ENCODE data around the gene CREM.

Gene CREM

GRCh38 chr10:35083242-35083641 is 43.4 kb upstream of the CREM start:
- Histone ChIP-seq H3K4me3 (replicated peaks; ENCODE audit: insufficient read depth, low read length) (no peak overlapping the region), H3K27me3 (ENCODE audit: insufficient read depth, poor library complexity, severe bottlenecking) (no peaks in the 10 kb centered on the region), H3K27ac (replicated peaks) (no peak overlapping the region)
- no peak for TF ChIP-seq POLR2AphosphoS5 (IDR thresholded peaks at IDR 0.05; ENCODE audit: low read depth)
- no peak for TF ChIP-seq GABPA (IDR thresholded peaks at IDR 0.05; ENCODE audit: low read depth)
- no peak for TF ChIP-seq SPI1 (IDR thresholded peaks at IDR 0.05; ENCODE audit: borderline replicate concordance, low read depth)
- TF ChIP-seq CTCF (IDR thresholded peaks at IDR 0.05; ENCODE audit: insufficient read depth, low read length), result no peak
- TF ChIP-seq, protein P1, sequence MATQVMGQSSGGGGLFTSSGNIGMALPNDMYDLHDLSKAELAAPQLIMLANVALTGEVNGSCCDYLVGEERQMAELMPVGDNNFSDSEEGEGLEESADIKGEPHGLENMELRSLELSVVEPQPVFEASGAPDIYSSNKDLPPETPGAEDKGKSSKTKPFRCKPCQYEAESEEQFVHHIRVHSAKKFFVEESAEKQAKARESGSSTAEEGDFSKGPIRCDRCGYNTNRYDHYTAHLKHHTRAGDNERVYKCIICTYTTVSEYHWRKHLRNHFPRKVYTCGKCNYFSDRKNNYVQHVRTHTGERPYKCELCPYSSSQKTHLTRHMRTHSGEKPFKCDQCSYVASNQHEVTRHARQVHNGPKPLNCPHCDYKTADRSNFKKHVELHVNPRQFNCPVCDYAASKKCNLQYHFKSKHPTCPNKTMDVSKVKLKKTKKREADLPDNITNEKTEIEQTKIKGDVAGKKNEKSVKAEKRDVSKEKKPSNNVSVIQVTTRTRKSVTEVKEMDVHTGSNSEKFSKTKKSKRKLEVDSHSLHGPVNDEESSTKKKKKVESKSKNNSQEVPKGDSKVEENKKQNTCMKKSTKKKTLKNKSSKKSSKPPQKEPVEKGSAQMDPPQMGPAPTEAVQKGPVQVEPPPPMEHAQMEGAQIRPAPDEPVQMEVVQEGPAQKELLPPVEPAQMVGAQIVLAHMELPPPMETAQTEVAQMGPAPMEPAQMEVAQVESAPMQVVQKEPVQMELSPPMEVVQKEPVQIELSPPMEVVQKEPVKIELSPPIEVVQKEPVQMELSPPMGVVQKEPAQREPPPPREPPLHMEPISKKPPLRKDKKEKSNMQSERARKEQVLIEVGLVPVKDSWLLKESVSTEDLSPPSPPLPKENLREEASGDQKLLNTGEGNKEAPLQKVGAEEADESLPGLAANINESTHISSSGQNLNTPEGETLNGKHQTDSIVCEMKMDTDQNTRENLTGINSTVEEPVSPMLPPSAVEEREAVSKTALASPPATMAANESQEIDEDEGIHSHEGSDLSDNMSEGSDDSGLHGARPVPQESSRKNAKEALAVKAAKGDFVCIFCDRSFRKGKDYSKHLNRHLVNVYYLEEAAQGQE (IDR thresholded peaks at IDR 0.05; ENCODE audit: insufficient replicate concordance, low read depth), result no peak
- DNase-seq (ENCODE audit: low read depth in 1 of 2, low spot score in 1 of 2), result no peak

DNA sequence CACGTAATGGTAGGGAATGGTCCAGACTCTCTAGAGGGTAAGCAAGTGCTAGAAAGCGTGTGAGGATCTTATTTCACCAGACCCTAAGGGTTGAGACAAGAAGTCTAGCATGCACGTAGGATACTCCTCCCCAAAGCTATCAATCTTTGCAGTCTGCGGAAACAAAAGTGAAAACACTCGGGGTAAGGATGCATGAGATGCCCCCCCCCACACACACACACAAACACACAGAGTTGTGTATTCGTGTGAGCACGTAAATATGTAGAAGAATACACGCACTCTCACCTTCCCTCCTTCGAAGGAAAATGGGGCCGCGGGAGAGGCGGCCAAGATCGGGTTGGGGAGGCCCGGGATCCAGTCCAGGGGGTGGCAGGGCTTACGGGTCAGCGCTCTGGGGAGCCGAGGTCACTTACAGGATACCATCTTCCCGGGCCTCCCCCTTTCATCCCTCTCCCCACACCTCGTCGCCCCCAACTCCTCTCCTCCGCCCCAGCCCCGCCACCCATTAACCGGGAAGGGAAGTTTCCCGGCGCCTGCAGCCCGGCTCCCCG is 37.0 kb upstream of the CREM start:
- Histone ChIP-seq H3K4me3 (replicated peaks; ENCODE audit: insufficient read depth, low read length) (peak overlapping the region; percentile 97), H3K27ac (replicated peaks) (peak overlapping the region; percentile 98), H3K27me3 (ENCODE audit: insufficient read depth, poor library complexity, severe bottlenecking) (no peaks in the 10 kb centered on the region)
- TF ChIP-seq GABPA (IDR thresholded peaks at IDR 0.05; ENCODE audit: low read depth), result no peak
- no peak for TF ChIP-seq SPI1 (IDR thresholded peaks at IDR 0.05; ENCODE audit: borderline replicate concordance, low read depth)
- TF ChIP-seq, protein P1 (IDR thresholded peaks at IDR 0.05; ENCODE audit: insufficient replicate concordance, low read depth), result no peak
- no peak for TF ChIP-seq POLR2AphosphoS5 (IDR thresholded peaks at IDR 0.05; ENCODE audit: low read depth)
- no peak for TF ChIP-seq CTCF (IDR thresholded peaks at IDR 0.05; ENCODE audit: insufficient read depth, low read length)
- DNase-seq (ENCODE audit: low read depth in 1 of 2, low spot score in 1 of 2), result peak; percentile 1 to 11

DNA sequence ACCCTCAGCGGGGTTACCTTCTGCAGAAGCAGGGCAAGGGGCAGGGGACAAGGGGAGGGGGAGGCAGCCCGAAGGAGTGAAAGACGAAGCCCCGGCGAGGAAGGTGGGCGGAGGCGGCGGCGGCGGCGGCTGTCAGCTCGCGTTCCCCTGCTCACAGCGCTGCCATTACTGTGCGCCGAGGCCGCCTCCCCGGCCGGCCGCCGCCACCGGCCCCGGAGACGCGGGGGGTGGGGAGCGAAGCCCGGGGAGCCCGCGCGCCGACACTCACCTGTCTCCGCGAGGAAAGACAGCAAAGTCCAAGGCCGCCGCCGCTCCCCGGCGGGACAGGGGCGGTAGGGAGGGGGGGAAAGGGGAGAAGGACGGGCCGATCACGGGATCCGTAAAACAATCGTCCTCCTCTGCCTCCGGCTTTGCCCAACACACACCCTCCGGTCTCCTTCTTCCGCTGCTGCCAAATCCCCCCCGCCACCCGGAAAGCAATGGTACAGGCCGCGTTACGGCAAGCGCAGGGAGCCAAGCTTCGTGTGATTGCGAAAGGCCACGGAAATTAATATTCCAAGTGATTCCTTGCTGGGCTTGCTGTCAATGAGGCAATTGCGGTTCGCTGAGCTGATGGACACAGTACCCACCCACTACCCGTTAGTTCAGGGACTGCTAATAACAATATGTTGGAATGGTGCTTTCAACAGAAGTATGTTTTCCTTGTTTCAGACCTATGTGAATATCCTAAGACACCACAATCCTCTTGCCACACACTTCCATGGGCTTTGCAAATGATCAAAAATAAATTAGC is 36.3 kb upstream of the CREM start, which contains the start of gene CUL2:
Gene CUL2 (minus strand): TSS at position 180 of the 793 bp plus-strand sequence. CDS start 19,024 bp downstream, outside the sequence.
- TF ChIP-seq POLR2AphosphoS5 (IDR thresholded peaks at IDR 0.05; ENCODE audit: low read depth), result peak; percentile 69
- TF ChIP-seq CTCF (IDR thresholded peaks at IDR 0.05; ENCODE audit: insufficient read depth, low read length), result no peak
- TF ChIP-seq SPI1 (IDR thresholded peaks at IDR 0.05; ENCODE audit: borderline replicate concordance, low read depth), result no peak
- TF ChIP-seq, protein P1 (IDR thresholded peaks at IDR 0.05; ENCODE audit: insufficient replicate concordance, low read depth), result no peak
- DNase-seq (ENCODE audit: low read depth in 1 of 2, low spot score in 1 of 2), result peak; percentile 92 to 94
- peak within 1 kb of the TSS; percentile 98 for H3K27ac ChIP-seq (replicated peaks)

More for the DNA sequence above, 36.3 kb upstream of the CREM start, which contains the start of gene CUL2:
- peak within 1 kb of the TSS; percentile 97 for H3K4me3 ChIP-seq (replicated peaks; ENCODE audit: insufficient read depth, low read length)
- H3K27me3 ChIP-seq (ENCODE audit: insufficient read depth, poor library complexity, severe bottlenecking), result no peaks in the 10 kb centered on the region
